HL-60/S4 treated with phorbol 12-myristate 13-acetate at 8.2 ng/mL for 4 days and 3 days (cell line): ENCODE measurements around the gene TRPV2.
"Not testable (repeated sequence)": the region's sequence is repeated elsewhere in the genome, so short reads cannot be mapped to it uniquely, and the experiment has no call there.

Experiments used
- in situ Hi-C: fragments of 300-500 bp; cut with MboI; formaldehyde crosslinking; loops from 2 replicates; pipeline ENCODE4 v1.15.0; 2022; ENCODE audit warnings: low sequenced_read_pairs

TRPV2 gene, protein sequence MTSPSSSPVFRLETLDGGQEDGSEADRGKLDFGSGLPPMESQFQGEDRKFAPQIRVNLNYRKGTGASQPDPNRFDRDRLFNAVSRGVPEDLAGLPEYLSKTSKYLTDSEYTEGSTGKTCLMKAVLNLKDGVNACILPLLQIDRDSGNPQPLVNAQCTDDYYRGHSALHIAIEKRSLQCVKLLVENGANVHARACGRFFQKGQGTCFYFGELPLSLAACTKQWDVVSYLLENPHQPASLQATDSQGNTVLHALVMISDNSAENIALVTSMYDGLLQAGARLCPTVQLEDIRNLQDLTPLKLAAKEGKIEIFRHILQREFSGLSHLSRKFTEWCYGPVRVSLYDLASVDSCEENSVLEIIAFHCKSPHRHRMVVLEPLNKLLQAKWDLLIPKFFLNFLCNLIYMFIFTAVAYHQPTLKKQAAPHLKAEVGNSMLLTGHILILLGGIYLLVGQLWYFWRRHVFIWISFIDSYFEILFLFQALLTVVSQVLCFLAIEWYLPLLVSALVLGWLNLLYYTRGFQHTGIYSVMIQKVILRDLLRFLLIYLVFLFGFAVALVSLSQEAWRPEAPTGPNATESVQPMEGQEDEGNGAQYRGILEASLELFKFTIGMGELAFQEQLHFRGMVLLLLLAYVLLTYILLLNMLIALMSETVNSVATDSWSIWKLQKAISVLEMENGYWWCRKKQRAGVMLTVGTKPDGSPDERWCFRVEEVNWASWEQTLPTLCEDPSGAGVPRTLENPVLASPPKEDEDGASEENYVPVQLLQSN

DNA sequence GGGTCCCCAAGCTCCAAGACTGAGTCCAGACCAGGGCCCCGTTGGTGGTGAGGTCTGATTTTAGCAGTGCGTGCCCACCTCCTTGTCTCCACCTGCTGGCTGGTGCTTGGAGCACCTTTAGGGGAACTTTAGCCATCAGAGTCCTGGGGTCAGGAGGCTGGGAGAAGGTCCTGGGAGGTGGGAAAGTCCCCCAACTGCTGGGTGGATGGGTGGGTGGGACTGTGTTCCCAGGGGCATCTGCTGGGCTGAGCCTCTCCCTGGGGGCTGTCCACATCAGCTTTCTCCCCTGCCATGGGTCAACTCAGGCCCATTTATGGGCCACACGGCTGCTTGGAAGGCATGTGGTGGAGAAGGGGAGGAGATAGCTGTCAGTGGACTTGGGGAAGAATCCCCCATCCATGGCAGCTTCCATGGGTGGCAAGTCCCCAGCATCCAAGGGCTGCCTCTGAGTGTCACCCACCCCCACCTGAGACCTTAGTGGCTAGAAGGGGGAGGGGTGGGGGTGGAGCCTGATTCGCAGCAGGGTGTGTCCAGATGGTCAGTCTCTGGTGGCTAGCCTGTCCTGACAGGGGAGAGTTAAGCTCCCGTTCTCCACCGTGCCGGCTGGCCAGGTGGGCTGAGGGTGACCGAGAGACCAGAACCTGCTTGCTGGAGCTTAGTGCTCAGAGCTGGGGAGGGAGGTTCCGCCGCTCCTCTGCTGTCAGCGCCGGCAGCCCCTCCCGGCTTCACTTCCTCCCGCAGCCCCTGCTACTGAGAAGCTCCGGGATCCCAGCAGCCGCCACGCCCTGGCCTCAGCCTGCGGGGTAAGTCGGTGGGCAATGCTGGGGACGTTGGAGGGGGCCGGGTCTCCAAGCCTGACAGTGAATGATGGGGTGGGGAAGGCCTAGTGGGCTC lies at the start of gene TRPV2:
Gene TRPV2 (plus strand): TSS at position 541 of the 894 bp plus-strand sequence. CDS start 2,098 bp downstream, outside the sequence.
- in situ Hi-C loops = no loop called here

GRCh38 chr17:16371742-16372141 lies 43.6 kb upstream of the TRPV2 start:
- in situ Hi-C loops = no loop called here

GRCh38 chr17:16374146-16374938 lies 41.0 kb upstream of the TRPV2 start:
- in situ Hi-C loops = no loop called here

- in situ Hi-C loops = no loop called here
Measured at GRCh38 chr17:16377941-16378341, 37.4 kb upstream of the TRPV2 start.

- in situ Hi-C loops = no loop called here
Measured at GRCh38 chr17:16378636-16379282, 36.6 kb upstream of the TRPV2 start.

DNA sequence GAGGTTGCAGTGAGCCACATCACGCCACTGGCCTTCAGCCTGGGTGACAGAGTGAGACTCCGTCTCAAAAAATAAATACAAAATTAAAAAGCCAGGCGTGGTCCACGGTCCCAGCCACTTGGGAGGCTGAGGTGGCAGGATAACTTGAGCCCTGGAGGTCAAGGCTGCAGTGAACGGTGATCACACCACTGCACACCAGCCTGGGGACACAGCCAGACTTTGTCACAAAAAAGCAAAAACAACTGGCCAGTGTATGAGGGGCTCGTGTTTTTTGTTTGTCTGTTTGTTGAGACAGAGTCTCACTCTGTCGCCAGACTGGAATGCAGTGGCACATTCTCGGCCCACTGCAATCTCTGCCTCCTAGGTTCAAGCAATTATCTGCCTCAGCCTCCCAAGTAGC lies 35.7 kb upstream of the TRPV2 start:
- in situ Hi-C loops = no loop called here

DNA sequence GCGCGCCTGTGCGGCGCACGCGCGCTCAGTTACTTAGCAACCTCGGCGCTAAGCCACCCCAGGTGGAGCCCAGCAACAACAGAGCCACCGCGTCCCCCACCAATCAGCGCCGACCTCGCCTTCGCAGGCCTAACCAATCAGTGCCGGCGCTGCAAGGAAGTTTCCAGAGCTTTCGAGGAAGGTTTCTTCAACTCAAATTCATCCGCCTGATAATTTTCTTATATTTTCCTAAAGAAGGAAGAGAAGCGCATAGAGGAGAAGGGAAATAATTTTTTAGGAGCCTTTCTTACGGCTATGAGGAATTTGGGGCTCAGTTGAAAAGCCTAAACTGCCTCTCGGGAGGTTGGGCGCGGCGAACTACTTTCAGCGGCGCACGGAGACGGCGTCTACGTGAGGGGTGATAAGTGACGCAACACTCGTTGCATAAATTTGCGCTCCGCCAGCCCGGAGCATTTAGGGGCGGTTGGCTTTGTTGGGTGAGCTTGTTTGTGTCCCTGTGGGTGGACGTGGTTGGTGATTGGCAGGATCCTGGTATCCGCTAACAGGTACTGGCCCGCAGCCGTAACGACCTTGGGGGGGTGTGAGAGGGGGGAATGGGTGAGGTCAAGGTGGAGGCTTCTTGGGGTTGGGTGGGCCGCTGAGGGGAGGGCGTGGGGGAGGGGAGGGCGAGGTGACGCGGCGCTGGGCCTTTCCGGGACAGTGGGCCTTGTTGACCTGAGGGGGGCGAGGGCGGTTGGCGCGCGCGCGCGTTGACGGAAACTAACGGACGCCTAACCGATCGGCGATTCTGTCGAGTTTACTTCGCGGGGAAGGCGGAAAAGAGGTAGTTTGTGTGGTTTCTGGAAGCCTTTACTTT lies 34.5 kb upstream of the TRPV2 start, which contains the start of gene UBB:
Gene UBB (plus strand): TSS at position 452 of the 856 bp plus-strand sequence. CDS start 817 bp downstream, outside the sequence.
- in situ Hi-C loops = no loop called here

GRCh38 chr17:16381496-16381820 lies 33.9 kb upstream of the TRPV2 start:
- in situ Hi-C loops = no loop called here

GRCh38 chr17:16383216-16383615 lies 32.2 kb upstream of the TRPV2 start:
- in situ Hi-C loops = no loop called here

DNA sequence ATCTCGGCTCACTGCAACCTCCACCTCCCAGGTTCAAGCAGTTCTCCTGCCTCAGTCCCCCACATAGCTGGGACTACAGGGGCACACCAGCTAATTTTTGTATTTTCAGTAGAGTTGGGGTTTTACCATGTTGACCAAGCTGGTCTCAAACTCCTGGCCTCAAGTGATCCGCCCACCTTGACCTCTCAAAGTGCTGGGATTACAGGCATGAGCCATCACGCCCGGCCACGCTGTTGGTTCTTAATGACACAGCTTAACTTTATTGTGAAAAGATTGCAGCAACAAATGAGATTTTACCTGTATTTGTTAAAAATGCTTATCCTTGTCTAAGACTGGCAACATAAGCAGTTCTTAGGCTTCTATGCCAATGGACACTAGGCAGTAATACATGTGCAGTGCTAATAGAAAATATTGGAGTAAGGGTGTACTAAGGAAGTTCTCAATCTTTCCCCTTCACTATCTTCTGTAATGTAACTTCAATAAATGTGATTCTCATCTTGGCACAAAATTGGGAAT lies 31.5 kb upstream of the TRPV2 start:
- in situ Hi-C loops = no loop called here

DNA sequence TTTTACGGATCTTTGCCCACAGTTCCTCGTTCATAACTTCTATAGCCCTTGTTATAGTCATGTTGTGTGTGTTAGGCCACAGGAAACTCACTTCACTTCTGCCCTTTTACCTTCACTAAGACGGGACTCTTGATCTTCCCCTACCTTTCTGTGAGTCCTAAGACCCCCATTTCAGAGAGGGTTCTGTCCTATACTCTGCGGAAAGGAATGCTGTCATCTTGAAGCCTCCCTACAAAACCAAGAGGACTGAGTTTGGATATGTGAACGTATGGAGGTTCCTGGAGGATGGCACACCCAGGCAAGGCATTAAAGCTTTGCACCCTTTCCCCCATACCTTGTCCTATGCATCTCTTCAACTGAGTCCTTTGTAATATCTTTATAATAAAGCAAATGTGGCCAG lies 30.8 kb upstream of the TRPV2 start:
- in situ Hi-C loops = no loop called here

DNA sequence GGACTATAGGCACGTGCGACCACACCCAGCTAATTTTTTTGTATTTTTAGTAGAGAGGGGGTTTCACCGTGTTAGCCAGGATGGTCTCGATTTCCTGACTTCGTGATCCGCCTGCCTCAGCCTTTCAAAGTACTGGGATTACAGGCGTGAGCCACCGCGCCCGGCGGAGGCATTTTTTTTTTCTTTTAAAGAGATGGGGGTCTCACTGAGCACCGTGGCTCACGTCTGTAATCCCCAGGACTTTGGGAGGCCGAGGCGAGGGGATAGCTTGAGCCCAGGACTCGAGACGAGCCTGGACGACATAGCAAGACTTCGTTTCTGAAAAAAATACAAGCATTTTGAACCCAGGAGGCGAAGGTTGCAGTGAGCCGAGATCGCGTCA lies 29.3 kb upstream of the TRPV2 start:
- in situ Hi-C loops = not testable (repeated sequence)

- in situ Hi-C loops = no loop called here
Measured at GRCh38 chr17:16391451-16391850, 23.9 kb upstream of the TRPV2 start.

- in situ Hi-C loops = not testable (repeated sequence)
Measured at GRCh38 chr17:16392491-16392890, 22.9 kb upstream of the TRPV2 start.

DNA sequence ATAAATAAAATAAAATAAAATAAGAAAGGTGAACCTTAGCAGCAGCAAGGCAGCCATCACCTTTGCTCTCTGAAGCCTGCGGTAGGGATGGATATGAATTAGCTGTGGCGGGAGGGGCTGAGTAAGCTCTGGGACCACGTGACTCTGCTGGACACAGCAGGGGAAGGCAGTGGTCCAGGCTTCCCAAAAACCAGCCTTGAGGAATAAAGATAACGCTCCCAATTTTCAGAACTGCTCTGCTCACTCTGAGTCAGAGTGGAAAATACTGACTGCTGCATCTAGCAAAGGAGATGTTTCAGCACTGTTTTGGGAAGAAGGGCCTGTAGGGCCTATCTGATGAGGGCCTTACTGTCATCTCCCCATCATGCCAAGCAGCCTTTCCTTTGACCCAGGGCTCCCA lies 19.5 kb upstream of the TRPV2 start:
- in situ Hi-C loops = not testable (repeated sequence)

DNA sequence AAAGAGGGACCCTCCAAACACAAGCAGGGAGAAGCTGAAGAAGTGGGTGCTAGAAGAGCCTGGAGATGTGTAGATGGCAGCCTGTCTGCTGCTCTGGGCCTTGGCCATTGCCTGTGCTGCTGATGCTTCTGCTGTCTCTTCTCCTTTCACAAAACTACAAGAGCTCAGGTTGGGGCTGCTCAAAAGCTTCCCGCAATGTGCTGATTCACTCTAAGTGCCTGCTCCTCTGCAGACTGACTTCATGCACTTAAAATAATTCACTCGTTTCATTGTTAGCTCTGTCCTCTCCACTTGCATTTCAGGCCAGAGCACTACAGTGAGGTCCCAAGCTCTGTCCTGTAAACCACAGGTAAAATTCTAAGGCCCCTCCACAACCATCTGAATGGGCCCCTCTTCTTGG lies 18.7 kb upstream of the TRPV2 start:
- in situ Hi-C loops = not testable (repeated sequence)

GRCh38 chr17:16398270-16399267 lies 16.8 kb upstream of the TRPV2 start:
- in situ Hi-C loops = no loop called here
